ENCODE measurements around the gene INSM2.

DNA sequence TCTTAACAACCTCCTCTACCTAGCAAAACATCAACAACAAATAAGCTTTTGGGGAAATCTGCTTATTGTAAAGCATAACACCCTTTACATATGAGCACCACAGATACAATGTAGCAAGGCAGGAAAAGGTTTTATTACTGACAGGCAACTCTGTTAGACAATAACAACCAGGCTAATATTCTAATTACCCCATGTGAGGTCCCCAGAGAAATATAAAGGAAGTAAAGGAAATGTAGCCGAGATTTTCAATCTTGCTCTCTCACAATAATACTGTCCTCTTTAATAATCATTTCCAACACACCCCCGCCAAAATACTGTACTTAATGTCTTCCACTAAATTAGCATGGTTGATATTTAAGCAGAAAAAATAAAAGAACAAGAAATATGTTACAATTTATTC lies 14.0 kb upstream of the INSM2 start:
- TF ChIP-seq, protein P1, sequence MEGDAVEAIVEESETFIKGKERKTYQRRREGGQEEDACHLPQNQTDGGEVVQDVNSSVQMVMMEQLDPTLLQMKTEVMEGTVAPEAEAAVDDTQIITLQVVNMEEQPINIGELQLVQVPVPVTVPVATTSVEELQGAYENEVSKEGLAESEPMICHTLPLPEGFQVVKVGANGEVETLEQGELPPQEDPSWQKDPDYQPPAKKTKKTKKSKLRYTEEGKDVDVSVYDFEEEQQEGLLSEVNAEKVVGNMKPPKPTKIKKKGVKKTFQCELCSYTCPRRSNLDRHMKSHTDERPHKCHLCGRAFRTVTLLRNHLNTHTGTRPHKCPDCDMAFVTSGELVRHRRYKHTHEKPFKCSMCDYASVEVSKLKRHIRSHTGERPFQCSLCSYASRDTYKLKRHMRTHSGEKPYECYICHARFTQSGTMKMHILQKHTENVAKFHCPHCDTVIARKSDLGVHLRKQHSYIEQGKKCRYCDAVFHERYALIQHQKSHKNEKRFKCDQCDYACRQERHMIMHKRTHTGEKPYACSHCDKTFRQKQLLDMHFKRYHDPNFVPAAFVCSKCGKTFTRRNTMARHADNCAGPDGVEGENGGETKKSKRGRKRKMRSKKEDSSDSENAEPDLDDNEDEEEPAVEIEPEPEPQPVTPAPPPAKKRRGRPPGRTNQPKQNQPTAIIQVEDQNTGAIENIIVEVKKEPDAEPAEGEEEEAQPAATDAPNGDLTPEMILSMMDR (IDR thresholded peaks at IDR 0.05 in 4 of 5, conservative IDR thresholded peaks at IDR 0.05 in 1 of 5) = no peak
- no peak for TF ChIP-seq POLR2A (IDR thresholded peaks at IDR 0.05)

All from gastrocnemius medialis (tissue), 4 donors.